ENCODE data around the gene CYP24A1. TPM values are rescaled to one million over a fixed set of nuclear protein-coding genes. Genes with fewer than 3 reads are reported as not detected.

CYP24A1 gene
- polyA plus RNA-seq, 3 donors = not detected

DNA sequence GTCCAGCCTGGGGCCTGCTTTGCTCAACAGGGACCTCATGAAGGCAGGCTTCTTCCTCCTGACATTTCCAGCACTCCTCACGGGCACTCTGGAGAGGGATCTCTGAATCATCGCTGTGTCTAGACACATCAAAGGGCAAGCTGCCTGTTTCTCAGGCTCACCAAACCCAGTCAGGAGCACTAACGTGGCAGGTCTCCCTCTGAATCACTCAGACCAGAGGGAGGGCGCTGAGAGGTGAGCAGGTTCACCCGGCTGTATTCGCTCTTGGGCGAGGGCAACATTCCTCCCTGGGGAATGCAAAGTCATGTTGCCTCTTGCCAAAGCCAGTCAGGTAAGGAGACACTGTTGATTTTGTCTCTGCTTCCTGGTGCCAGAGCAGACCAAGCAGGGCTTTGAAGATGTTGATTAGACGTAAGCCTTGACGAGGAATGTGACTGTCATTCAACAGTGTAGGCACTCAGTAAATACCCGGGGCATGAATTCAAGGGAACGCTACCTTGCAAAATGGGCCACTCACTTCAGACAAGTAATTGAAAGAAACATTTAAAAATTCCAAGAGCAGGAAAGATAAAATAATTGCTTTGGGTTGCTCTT is 50.1 kb downstream of the CYP24A1 start:
- peak overlapping the region in 4 of 7 donors; percentile 10 to 66 (median 42) for H3K27ac Mint-ChIP-seq
- Histone ChIP-seq H3K27me3 (ENCODE audit: control insufficient read depth in 2 of 2, insufficient read depth in 2 of 2, low read length in 2 of 2) (no peaks in the 10 kb centered on the region), H4K20me1 (ENCODE audit: insufficient read depth, low read length) (no peaks in the 10 kb centered on the region), H3K9me3 (replicated peaks in 1 of 2; ENCODE audit: control insufficient read depth in 1 of 2, insufficient read depth in 1 of 2, low read length in 2 of 2) (no peaks in the 10 kb centered on the region), H3K79me2 (ENCODE audit: insufficient read depth, low read length) (no peaks in the 10 kb centered on the region), H3K4me2 (replicated peaks; ENCODE audit: extremely low read depth, low read length, poor library complexity, severe bottlenecking) (no peak overlapping the region), H3K9ac (ENCODE audit: insufficient read depth, low read length, poor library complexity, severe bottlenecking) (no peak overlapping the region), H3K27ac (ENCODE audit: low read depth in 1 of 2, low read length in 2 of 2) (peak overlapping the region in 1 of 2 donors; percentile 21), H3K4me1 (ENCODE audit: control insufficient read depth in 1 of 2, insufficient read depth in 2 of 2, low read length in 2 of 2) (peaks cover 0 to 14% of the 10 kb centered on the region in 2 donors), H3K36me3 (replicated peaks in 1 of 2; ENCODE audit: control insufficient read depth in 1 of 2, insufficient read depth in 2 of 2, low read length in 2 of 2) (no peaks in the 10 kb centered on the region), H2AFZ (ENCODE audit: insufficient read depth, low read depth, low read length, poor library complexity, severe bottlenecking) (peak overlapping the region; percentile 32), H3K4me3 (replicated peaks in 1 of 3; ENCODE audit: low read depth in 2 of 3, low read length in 3 of 3) (no peak overlapping the region)
- no peak for TF ChIP-seq CTCF (IDR thresholded peaks at IDR 0.05)
- no peak overlapping the region for H3K4me3 Mint-ChIP-seq
- H3K4me1 Mint-ChIP-seq = peaks cover 18% of the 10 kb centered on the region
- peaks cover 0 to 1% (median 0%) of the 10 kb centered on the region in 3 donors for H3K27me3 Mint-ChIP-seq (ENCODE audit: low read depth in 3 of 3)
- 91% methylated on average over 11 of the region's 11 CpGs for WGBS (ENCODE audit: insufficient coverage)
- H3K9me3 Mint-ChIP-seq = no peaks in the 10 kb centered on the region
- DNase-seq = peak; percentile 23 to 57 (median 35)
- intact Hi-C loops (cut with micrococcal nuclease) = no loop called here
- no peaks in the 10 kb centered on the region for H3K36me3 Mint-ChIP-seq

DNA sequence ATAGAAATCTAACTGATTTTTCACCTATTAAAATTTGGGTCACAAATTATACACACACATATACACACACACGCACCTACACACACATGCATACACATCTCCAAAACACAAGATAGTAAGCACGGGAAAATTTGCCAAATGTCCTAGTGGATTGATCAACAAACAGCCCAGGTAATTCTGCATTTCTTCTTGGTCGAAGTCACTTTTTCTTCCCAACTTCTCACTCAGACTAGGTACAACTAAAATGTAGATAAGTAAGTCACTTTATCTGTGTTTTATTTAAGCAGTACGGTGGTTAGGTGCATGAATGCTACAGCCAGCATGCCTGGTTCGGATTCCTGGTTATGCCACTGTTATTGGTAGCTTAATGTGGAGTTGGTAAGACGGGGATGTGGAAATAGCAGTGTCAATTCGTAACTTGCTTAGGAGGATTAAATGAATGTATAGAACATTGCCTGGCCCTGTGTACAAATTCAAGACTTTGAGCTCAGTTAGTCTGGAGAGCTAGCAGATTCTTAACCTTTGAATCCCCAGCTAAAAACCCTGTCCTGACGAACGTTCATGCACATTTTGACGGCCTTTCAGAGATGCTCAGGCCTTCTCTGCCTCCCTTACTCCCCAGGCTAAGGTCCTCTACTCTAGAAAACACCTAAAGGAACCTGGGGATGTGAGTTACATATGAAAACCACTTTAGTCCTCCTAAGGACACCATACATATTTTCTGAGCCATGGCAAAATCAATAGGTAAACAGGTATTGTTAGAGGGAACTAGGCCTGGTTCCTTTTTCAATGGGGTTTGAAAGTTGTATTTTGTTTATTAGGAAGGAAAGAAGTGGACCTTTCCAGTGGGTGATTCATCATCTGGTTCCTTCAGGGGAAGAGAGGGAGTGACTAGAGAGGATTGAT is 50.9 kb downstream of the CYP24A1 start:
- H3K79me2 ChIP-seq (ENCODE audit: insufficient read depth, low read length) = no peaks in the 10 kb centered on the region
- Mint-ChIP-seq H3K9me3 (no peaks in the 10 kb centered on the region), H3K4me1 (peaks cover 12% of the 10 kb centered on the region), H3K27me3 (ENCODE audit: low read depth in 3 of 3) (peaks cover 0 to 1% (median 0%) of the 10 kb centered on the region in 3 donors), H3K27ac (peak overlapping the region in 3 of 7 donors; percentile 23 to 66 (median 61)), H3K36me3 (no peaks in the 10 kb centered on the region), H3K4me3 (no peak overlapping the region)
- H3K9ac ChIP-seq (ENCODE audit: insufficient read depth, low read length, poor library complexity, severe bottlenecking) = no peak overlapping the region
- TF ChIP-seq CTCF (IDR thresholded peaks at IDR 0.05) = no peak
- WGBS (ENCODE audit: insufficient coverage) = 97% methylated on average over 7 of the region's 10 CpGs
- no peak overlapping the region for H3K4me3 ChIP-seq (replicated peaks in 1 of 3; ENCODE audit: low read depth in 2 of 3, low read length in 3 of 3)
- no peaks in the 10 kb centered on the region for H3K27me3 ChIP-seq (ENCODE audit: control insufficient read depth in 2 of 2, insufficient read depth in 2 of 2, low read length in 2 of 2)
- intact Hi-C loops (cut with micrococcal nuclease) = no loop called here
- H4K20me1 ChIP-seq (ENCODE audit: insufficient read depth, low read length) = no peaks in the 10 kb centered on the region
- peaks cover 0 to 14% of the 10 kb centered on the region in 2 donors for H3K4me1 ChIP-seq (ENCODE audit: control insufficient read depth in 1 of 2, insufficient read depth in 2 of 2, low read length in 2 of 2)
- H3K9me3 ChIP-seq (replicated peaks in 1 of 2; ENCODE audit: control insufficient read depth in 1 of 2, insufficient read depth in 1 of 2, low read length in 2 of 2) = no peaks in the 10 kb centered on the region
- DNase-seq = no peak
- H3K4me2 ChIP-seq (replicated peaks; ENCODE audit: extremely low read depth, low read length, poor library complexity, severe bottlenecking) = no peak overlapping the region
- no peaks in the 10 kb centered on the region for H3K36me3 ChIP-seq (replicated peaks in 1 of 2; ENCODE audit: control insufficient read depth in 1 of 2, insufficient read depth in 2 of 2, low read length in 2 of 2)
- H2AFZ ChIP-seq (ENCODE audit: insufficient read depth, low read depth, low read length, poor library complexity, severe bottlenecking) = peak overlapping the region; percentile 32
- peak overlapping the region in 1 of 2 donors; percentile 21 for H3K27ac ChIP-seq (ENCODE audit: low read depth in 1 of 2, low read length in 2 of 2)

All from CD14-positive monocyte (primary cell).